Thyroid gland (tissue), 4 donors: ENCODE results near the gene ASPG.

ENCODE experiments used
- POLR2A ChIP-seq, 2 donors: fragments of 450-650 bp; IDR thresholded peaks; one replicate each; pipeline ENCODE4 v1.6.1; 2017; ENCODE audit warnings: antibody characterized with exemption in 2 of 2, mild to moderate bottlenecking in 2 of 2, moderate library complexity in 1 of 2
- TF ChIP-seq, protein P1 (sequence below), 6 experiments: fragments of 200-600 bp in 3 of 6; fragments of 450-650 bp in 3 of 6; sonication (generic) in 3 of 6; IDR thresholded peaks; one replicate each; pipeline ENCODE4 v1.5.1; 2016 to 2019; ENCODE audit warnings: antibody characterized with exemption in 6 of 6, mild to moderate bottlenecking in 2 of 6, inconsistent platforms in 1 of 6, moderate library complexity in 1 of 6

DNA sequence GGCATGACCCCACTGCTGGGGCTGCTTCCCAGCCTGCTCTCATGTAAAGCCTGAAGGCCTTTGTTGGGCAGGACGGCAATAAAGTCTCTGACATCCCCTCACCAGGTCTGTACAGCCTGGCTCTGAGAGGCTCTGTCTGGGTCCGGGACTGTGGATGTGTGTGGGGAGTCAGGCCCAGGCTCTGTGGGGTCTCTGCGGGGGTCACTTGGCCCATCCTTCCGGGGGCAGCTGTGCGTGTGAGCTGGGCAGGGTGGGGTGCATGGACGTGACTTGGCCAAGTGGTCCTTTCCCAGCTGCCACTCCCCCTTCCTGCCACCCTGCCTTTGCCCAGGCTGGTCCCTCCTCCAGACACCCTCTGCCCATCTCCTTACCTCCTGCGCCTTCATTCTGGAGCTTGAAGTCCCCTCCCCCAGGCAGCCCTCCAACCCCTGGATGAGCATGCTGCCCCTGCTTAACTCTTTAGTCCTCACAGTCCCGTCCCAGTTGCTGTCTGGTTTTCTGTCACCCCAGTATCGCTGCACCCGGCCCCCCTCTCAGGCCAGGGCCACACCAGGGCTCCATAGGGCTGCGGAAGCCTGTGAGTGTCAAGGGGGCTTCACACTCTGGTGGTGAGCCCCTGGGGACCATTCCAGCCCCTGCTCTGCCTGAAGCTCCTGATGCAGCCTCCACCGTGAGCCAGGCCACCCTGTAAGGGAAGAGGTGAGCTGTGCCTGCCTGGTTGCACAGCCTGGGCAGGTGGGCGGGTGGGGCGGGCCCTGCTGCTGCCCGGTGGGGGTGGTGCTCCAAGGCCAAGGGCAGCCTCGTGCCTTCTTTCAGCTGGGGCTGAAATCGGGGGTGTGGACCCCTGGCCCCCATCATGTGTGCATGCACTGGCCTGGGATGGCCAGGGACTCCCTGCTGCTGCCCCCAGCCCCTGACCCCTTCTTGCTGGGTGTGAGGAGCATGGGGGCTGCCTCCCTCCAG lies 27.4 kb downstream of the ASPG start:
- TF ChIP-seq, protein P1, sequence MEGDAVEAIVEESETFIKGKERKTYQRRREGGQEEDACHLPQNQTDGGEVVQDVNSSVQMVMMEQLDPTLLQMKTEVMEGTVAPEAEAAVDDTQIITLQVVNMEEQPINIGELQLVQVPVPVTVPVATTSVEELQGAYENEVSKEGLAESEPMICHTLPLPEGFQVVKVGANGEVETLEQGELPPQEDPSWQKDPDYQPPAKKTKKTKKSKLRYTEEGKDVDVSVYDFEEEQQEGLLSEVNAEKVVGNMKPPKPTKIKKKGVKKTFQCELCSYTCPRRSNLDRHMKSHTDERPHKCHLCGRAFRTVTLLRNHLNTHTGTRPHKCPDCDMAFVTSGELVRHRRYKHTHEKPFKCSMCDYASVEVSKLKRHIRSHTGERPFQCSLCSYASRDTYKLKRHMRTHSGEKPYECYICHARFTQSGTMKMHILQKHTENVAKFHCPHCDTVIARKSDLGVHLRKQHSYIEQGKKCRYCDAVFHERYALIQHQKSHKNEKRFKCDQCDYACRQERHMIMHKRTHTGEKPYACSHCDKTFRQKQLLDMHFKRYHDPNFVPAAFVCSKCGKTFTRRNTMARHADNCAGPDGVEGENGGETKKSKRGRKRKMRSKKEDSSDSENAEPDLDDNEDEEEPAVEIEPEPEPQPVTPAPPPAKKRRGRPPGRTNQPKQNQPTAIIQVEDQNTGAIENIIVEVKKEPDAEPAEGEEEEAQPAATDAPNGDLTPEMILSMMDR (IDR thresholded peaks at IDR 0.05): no peak
- TF ChIP-seq POLR2A (IDR thresholded peaks at IDR 0.05): no peak
